Stimulated activated CD8-positive, alpha-beta memory T cell treated with anti-CD3 and anti-CD28 coated beads, Interleukin-4, amount 100 ng/mL, for 24 hours (primary cell): Measurements from ENCODE around the gene ASPG.

Experiments
- DNase-seq: peaks from one replicate; pipeline ENCODE4 v3.0.0-alpha.2; 2020; ENCODE audit warnings: low read depth

Gene ASPG

DNA sequence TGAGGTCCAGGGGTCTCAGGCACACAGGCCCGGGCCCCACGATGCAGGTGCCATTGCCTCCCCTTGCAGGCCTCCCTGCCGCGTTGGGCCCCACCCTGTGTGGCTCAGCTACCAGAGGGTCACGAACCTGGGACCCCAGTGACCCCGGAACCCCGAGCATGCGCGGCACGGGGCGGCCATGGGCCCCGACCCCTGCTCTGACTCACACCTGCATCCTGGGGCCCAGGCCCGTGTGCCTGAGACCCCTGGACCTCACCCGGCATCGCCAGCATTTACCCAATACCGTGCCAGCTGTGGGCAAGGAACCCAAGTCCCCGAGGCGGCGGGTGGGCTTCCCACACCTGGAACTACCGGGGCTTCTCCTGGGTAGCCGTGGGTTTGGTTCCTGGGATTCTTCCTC, 78.0 kb downstream of the ASPG start:
- no peak for DNase-seq

DNA sequence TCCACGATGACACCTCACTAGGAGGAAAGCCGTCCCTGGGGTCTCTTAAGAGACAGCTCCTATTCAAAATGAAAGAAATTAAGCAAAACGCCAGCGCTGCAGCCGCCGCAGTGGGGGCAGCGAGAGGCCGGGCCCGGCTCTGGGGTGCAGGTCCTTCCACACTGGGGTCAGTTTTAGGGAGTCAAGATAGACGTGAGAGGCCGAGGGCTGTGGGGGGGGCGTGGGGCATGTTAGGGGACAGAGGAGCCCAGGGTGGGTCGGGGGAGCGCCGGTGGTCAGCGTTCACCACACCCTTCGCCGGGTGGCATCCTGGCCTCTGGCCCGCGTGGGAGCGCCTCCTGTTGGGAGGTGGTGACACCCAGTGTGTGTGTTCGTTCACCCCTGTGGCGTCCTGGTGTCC, 78.5 kb downstream of the ASPG start:
- no peak for DNase-seq

DNA sequence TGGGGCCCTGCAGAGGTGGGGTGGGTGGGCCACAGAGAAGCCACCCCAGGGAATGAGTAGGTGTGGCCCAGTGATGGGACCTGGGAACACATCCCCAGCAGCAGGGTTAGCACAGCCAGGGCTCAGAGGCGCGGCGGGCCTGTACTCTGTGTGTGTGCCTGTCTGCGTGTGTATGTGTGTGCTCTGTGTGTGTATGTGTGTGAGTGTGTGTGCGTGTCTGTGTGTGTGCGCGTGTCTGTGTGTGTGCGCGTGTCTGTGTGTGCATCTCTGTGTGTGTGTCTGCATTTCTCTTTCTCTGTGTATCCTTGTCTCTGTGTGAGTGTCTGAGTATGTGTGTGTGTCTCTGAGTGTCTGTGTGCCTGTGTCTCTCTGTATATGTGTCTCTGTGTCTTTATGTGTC, 79.0 kb downstream of the ASPG start:
- no peak for DNase-seq
